CD4-positive, alpha-beta T cell treated with Interleukin-15 for 1 hour (primary cell): Measurements from ENCODE around the gene GRK6.
"Not testable (repeated sequence)": the region's sequence is repeated elsewhere in the genome, so short reads cannot be mapped to it uniquely, and the experiment has no call there.

ENCODE experiments used
- DNase-seq: peaks from one replicate; pipeline ENCODE4 v3.0.0-alpha.2; 2020

Gene GRK6

DNA sequence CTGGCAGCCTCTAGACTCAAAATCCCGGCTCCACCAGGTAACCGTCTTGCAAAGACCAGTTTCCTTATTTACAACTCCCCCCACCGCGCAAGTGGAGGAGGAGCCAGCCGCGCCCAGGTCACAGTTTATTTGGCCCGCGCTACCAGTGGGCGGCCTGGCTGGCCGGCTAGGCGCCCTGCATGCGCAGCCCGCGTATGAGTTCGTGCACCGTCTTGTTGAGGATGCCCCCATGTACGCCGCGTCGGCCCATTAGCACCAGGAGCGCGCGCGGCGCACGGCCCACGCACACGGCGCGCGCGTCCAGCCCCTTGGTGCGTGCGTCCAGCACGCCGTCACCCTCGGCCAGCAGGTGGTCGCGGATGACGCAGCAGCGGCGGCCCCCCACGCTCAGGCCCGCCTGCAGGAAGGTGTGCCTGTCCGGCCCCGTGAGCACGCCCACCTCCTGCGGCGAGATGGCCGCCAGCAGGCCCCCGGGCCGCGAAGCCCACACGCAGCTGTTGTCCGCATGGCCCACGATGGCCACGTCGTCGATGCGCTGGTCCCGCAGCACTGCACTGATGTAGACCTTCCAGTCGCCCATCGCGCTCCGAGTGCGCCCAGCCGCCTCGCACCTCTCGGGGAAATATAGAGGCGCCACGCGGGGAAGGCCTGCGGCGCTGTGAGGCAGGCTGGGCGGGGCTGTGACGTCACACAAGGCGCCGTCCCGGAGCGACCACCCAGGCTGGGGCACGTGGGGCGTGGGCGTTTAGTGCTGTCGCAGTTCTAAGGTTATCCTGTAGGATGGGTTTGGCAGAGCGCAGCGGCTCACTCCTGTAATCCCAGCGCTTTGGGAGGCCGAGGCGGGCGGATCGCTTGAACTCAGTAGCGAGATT is 26.2 kb upstream of the GRK6 start, which contains the start of gene PFN3:
Gene PFN3 (minus strand): TSS at position 665 of the 872 bp plus-strand sequence. CDS start 85 bp downstream, at position 580.
- no peak for DNase-seq

DNA sequence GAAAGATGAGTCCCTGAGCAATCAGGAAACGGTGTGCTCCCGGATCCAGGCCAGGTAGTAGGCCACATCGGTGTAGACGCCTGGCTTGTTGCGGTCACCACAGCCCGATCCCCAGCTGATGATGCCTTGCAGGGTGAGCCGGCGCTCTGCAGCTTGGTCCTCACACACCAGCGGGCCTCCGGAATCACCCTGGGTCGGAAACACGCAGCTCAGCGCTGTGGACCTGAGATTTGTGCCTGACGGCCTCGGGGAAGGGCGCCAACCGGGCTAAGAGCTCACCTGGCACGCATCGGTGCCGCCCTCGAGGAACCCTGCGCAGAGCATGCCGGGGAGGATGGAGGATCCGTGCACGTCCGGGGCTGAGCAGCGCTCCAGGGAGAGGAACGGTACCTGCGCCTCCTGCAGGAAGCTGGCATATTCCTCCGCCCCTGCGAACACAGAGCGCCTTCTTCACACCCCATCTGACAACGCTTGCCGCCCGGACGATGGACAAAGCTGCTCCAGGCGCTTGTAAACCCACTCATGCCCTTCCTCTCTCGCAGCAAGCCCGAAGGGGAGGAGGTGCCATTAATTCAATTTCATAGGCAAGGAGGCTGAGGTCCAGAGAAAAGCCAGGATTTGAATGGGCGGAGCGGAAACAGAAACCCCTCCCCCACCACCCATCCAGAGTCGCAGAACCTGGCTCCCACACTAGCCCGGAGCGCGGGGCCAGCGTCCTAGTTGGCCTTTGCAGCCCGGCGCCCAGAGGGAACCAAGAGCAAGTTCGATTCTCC is 24.0 kb upstream of the GRK6 start:
- peak; percentile 66 for DNase-seq

DNA sequence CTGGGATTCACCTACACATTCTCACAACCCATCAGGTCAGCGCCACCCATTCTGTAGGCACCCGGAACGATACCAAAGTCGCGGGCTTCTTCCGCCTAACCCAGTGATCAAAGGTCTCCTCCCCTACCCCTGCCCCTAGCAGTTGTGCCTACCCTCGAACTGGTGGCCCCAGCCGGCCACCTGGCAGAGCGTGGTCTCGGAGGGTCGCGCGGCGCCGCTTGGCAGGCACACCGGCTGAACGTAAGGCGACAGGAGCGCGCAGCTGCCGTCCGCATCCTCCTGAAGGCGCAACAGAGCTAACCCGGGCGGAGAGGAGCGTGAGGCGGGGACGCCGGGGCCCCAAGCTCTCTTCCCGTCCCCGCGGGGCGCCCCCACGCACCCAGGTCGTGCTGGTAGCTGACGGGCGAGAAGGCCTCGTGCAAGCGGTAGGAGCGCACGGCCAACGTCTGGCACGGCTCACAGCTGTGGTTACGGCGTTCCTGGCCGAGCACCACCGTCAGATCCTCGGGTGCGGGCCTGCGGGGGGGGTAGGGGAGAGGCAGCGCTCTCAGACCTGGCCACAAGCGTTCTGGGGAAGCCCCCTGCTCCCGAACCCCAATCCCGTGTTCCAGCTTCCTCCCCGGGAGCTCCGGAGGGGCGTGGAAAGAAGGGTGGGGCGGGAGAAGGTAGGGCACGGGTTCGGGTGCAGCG is 23.2 kb upstream of the GRK6 start:
- DNase-seq, result peak; percentile 61

DNA sequence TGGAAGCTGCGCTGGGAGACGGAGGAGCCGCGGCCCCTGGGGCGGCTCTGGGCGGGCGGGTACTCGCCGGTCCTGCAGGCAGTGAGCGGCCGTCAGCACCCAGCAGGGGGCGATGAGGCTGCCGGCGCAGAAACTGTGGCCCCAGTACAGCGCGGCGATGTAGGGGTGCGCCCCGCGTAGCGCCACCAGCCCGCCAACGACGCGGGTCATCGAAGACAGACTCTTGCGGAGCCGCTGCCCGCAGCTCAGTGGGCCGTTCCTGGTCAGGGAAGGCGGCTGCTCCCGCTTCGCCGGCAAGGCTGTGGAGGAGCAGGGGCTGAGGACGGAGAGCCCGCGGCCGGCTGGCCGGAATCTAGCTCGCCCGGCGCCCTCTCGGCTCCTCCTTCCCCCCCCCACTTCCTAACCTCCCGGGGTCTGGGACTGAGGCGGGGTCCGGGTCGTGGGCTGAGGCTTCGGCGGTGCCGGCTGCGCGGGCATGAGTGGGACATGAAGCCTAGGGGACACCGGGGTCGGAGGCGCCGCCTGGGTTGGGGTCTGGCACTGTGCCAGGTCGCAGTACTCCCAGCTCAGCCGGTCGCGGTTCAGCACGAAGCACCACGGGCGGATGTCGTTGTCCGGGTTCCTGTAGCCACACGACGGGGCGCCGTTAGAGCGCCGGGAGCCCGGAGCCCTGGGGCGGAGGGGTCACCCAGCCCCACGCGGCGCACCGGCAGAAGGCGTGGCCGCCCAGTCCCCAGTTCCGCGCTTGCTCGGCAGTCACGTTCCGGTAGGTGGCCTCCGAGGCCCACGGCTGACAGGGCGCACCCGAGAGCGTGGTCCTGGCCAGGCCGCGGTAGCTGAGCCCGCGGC is 22.5 kb upstream of the GRK6 start:
- peak; percentile 90 for DNase-seq

DNA sequence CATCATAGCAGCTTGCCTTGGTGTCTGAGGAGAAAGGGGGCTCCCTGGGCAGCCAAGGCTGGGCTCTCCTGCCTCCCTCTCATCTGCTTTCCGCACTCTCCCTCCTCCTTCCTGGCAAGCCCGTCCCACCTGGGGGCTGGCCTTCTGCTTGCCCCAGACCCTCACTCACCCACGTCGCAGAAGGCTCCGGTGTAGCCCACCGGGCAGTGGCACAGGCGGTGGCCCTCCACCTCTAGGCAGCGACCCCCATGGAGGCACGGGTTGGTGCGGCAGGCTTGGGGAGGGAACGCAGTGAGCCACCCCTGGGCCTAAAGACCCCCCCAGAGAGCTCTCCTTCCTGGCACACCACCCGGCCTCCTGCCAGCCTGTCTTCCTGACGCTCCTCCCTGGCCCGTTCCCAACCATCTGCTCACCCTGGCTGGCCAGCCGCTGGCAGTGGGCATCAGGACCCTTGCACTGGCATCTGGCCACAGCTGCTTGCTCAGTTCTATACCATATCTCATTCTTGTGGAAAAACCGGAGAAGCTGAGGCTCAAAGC is 21.8 kb upstream of the GRK6 start:
- DNase-seq, result no peak

DNA sequence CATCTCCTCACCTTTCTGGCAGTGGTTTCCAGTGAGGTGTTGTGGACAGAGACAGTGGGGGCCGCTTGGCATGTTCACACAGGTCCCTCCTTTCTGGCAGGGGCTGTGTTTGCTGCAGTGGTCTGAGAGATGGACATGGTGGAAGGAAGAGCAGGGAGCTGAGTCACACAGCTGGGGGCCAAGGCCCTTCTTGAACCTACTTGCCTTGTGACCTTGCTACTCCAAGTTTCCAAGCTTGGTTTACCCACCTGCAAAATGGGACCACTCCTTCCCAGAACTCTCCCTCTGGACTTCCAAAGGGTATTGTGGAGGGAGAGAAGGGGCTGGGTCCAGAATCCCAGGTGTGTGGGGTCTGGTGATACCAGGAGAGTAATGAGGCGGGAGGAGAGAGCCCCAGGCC is 21.2 kb upstream of the GRK6 start:
- no peak for DNase-seq

DNA sequence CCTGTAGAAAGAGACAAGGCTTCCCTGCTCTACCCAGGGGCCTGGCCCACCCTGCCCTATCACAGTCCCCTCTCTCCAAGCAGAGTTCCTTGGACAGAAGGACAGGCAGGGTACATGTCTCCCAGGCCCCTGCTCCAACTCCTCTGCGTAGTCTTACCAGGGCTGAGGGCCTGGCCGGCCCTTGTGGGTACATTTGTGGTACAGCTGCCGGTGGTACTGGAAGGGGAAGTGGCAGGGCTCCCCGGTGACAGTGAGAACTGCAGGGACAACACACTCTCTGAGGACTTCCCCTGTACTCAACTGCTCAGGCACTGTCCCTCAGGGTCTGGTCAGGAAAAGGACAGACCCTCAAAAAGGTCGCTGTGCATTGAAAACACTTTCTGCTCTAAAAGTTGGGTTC is 20.7 kb upstream of the GRK6 start:
- DNase-seq, result peak; percentile 75

DNA sequence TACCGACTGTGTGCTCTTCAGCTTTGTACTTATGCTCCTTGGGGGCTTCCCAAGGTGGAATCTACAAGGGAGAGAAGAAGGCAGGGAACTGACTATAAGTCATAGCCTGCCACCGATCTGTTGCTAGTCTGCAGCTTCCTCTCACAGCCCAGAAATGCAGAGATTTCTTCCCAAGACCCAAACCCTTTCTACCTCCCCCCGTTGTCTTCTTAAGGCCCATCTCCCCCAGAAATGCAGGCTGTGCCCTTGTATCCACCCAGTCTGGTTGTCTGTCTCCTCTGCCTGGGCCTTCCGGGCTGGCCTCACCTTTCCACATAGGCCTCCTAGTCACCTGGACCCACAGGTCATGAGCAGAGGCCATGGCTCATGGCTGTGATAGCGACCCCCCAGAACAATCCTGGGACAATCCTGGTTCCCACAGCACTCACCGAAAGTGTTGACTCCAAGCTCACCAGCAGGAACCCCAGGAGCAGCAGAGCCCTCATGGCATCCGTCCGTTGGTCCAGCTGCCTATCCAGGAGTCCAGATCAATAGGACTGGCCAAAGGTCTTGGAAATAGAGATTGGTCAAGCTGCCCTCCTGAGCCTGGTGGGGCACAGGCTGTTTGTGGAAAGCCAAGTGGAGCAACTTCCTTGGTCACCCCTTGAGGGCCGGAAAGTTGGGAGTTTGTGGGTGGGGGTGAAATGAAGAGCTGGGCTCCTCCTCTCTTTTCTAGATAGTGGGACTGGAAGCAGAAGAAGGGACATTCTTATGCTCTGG is 17.3 kb upstream of the GRK6 start, which contains the start of gene F12:
Gene F12 (minus strand): TSS at position 522 of the 759 bp plus-strand sequence. CDS start 37 bp downstream, at position 485.
- DNase-seq, result no peak

DNA sequence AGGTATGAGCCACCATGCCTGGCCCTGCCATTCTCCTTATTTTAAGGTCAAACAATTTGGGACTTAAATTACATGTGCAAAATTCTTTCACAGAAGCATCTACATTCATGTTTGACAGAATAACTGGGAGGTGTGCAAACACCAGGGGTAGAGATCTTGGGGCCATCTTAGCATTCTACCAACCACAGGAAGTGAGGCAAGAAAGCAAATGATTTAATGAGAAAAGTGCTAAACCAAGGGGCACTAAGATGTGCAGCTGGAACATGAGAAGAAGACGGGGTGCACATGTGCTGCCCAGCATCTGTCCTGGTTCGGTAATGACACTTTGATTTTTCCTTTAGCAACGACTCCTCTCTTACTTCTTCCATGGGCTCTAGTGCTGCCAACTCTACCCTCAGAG is 15.9 kb upstream of the GRK6 start:
- no peak for DNase-seq

DNA sequence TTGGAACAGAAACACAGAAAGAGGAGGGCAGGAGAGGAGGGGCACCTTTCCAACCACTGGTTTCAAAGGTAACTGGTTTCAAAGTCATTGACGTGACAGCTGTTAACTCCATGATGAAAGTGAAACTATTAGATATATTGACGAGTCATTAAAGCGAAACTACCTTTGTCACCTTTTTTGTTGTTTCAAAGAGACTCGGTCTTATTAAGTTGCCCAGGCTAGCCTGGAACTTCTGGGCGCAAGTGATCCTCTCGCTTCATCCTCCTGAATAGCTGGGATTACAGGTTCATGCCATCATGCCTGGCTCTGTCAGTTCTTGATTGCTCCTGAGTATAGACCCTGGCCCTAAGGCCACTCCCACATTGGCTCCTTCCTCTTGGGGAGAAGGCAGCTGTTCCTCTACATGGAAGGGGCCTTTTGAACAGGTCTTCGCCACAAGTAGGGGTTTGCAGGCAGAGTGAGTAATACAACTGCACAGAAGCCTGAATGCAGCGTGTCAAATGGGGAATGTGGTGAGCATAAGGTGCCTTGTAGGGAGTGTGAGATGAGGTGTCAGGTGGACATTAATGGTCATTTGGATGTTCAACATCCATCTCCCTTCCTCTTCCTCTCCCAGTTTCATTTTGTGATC is 13.8 kb upstream of the GRK6 start:
- no peak for DNase-seq

DNA sequence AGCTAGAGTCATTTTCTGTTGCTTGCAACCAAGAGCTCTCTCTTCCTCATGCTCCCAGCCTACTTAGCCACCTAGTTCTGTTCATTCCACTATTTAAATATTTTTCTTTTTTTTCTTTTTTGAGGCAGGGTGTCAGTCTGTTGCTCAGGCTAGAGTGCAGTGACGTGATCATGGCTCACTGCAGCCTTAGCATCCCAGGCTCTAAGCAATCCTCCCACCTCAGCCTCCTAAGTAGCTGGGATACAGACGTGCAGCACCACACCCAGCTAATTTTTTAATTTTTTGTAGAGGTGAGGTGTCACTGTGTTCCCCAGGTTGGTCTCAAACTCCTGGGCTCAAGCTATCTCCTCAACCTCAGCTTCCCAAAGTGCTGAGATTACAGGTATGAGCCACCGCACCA is 12.0 kb upstream of the GRK6 start:
- no peak for DNase-seq

DNA sequence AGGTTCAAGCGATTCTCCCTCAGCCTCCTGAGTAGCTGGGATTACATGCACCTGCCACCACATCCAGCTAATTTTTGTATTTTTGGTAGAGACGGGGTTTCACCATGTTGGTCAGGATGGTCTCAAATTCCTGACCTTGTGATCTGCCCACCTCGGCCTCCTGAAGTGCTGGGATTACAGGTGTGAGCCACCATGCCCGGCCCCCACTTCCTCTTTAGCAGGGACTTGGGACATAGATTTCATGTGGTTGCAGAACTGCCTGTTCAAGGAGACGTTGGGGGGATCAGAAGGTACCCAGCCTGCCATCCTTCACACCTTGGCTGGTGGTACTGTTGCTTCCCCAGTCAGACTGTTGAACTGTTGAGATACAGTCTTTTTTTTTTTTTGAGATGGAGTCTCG is 9.4 kb upstream of the GRK6 start:
- DNase-seq, result not testable (repeated sequence)

DNA sequence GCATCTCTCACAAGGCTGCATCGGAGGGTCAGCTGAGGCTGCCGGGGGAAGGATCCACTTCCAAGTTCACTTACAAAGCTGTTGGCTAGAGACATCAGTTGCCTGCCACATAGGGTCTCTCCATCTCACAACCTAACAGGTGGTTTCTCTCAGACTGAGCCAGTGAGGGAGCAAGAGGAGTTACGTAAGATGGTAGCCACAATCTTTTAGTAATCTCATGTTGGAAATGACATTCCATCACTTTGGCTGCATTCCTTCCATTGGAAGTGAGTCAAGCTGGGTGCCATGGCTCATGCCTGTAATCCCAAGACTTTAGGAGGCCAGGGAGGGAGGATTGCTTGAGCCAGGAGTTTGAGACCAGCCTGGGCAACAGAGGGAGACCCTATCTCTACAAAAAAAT is 7.4 kb upstream of the GRK6 start:
- no peak for DNase-seq

DNA sequence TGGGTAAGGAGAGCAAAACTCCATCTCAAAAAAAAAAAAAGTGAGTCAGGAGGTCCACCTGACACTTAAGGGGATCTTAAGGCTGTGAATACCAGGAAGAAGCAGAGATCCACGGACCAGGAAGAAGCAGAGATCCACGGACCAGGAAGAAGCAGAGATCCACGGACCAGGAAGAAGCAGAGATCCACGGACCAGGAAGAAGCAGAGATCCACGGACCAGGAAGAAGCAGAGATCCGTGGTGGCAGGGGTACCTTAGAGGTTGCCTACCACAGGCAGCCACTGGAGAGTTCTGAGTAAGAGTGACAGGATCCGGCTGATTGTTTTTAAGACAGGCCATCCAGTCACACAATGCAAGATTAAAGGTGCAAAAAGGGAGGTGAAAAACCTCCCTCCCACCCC is 6.0 kb upstream of the GRK6 start:
- DNase-seq, result not testable (repeated sequence)

DNA sequence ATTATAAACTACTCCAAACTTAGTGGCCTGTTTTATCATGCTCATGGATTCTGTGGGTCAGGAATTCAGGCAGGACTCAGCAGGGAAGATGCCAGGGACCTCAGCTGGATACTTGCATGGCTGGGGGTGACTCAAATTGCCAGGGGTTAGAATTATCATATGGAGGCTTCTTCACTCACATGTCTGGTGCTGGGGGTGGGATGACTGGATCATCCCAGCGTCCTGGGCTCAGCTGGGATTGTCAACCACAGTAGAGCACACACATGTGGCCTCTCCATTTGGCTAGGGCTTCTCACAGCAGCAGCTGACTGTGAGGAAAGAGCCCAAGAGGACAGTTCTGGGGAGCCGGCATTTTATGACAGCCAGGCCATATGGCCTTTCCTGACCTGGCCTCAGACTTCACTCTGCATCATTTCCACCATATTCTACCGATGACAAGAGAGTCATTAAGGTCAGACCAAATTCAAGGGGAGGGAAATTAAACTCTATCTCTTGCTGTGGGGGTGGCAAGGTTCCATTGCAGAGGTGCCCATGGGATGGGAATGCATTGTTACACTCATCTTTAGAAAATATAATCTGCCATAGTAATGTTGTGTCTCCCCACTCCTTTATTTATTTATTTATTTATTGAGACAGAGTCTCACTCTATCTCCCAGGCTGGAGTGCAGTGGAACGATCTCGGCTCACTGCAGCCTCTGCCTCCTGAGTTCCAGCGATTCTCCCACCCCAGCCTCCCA is 5.2 kb upstream of the GRK6 start:
- DNase-seq, result no peak

DNA sequence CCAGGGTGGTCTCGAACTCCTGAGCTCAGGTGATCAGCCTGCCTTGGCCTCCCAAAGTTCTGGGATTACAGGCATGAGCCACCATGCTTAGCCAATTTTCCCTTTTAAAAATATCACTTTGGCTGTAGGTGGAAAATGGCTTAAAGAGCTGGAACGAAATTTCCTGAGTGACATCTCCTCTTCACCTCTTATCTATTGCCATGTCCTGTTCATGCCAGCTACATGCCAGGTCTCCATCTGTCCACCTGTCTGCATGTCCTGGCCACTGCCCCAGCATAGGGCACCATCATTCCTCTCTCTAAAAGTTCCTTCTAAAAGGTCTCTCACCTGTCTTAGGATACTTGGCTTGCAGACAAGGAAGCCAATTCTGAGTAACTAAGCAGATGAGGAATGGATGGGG is 2.8 kb upstream of the GRK6 start:
- DNase-seq, result no peak

DNA sequence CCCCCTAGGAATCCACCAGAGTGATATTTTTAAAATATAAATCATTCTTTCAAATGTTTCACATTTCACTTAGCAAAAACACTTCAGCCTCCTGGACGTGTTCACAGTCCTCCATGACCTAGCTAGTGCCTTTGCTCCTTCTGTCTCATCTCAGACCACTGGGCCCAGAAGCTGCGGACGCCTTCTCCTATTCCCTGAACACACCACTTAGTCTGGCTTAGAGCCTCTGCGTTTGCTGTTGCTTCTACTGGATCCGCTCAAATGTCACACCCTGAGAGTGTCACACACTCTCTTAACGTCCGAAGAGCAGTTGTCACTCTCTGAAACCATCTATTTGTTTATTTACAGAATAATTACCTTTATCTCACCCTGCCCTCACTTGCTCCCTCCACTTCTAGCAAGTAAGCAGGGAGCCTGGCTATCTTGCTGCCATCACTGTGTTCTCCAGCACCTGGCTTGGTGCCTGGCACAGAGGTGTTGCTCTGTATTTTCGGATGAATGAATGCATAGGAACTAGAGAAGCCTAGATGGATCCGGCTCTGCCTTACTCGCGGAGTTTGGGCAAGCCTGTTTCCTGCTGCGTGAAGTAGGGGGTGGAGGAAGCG is 1.2 kb upstream of the GRK6 start:
- DNase-seq, result no peak

DNA sequence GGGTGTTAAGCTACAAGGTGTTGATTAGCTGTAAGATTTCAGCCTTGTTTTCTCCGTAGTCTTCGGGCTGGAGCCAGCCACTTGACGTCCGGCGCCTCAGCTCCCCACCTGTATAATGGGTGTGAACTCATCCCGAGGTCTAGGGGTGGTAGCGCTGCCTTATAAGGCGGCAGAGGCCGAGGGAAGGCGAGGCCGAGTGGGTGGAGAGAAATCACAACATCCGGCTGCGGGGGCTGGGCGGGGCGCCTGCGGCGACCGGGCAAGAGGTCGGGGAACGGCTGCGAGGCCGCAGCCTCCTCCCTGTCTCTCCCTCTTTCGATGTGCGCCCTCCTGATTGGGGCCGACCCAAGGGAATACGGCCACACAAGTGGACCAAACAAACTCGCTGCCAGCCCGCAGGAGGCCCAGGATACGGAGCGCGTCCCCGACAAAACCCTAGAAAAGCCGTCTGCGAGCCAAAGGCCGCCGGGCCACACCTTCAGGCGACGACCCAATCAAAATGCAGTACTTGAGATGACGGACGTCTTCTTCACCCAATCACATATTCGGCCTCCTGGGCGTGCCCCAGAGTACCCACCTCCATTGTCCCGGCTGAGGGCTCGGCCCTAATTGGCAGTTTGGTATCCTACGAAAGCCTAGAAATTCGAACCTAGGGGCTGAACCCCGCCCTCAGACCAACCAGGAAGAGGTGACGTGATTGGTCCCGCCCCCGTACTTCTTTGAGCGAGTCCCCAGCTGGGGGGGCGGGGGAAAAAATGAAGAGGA is 493 bp upstream of the GRK6 start:
- peak; percentile 100 for DNase-seq
